Glomerular visceral epithelial cell (primary cell): Measurements from ENCODE around the gene FBXL15.

Experiments
- DNase-seq: peaks from one replicate; pipeline ENCODE4 v3.0.0-alpha.2; 2016; ENCODE audit errors: extremely low spot score

Gene FBXL15

GRCh38 chr10:102420714-102421506 is at the start of gene FBXL15:
Gene FBXL15, plus strand, starts transcription at chr10:102420836. Its CDS starts 294 bp downstream, at chr10:102421130.
- peak; percentile 97 for DNase-seq

GRCh38 chr10:102371295-102371694 is 49.3 kb upstream of the FBXL15 start:
- no peak for DNase-seq

GRCh38 chr10:102375250-102375649 is 45.4 kb upstream of the FBXL15 start:
- DNase-seq: no peak

- DNase-seq: no peak
Observed at GRCh38 chr10:102375867-102376266, 44.8 kb upstream of the FBXL15 start.

- no peak for DNase-seq
Observed at GRCh38 chr10:102376901-102377300, 43.7 kb upstream of the FBXL15 start.

- DNase-seq: no peak
Observed at GRCh38 chr10:102379383-102379782, 41.3 kb upstream of the FBXL15 start.

- DNase-seq: no peak
Observed at GRCh38 chr10:102381983-102382382, 38.7 kb upstream of the FBXL15 start.

- no peak for DNase-seq
Observed at GRCh38 chr10:102382871-102383270, 37.8 kb upstream of the FBXL15 start.

GRCh38 chr10:102384053-102384452 is 36.6 kb upstream of the FBXL15 start:
- DNase-seq: no peak

- DNase-seq: no peak
Observed at GRCh38 chr10:102384606-102385429, 35.8 kb upstream of the FBXL15 start.

GRCh38 chr10:102389894-102390293 is 30.7 kb upstream of the FBXL15 start:
- no peak for DNase-seq

GRCh38 chr10:102392306-102392705 is 28.3 kb upstream of the FBXL15 start:
- no peak for DNase-seq

- DNase-seq: no peak
Observed at GRCh38 chr10:102393411-102394078, 27.1 kb upstream of the FBXL15 start.

GRCh38 chr10:102394079-102394800 is 26.4 kb upstream of the FBXL15 start:
- peak; percentile 96 for DNase-seq

GRCh38 chr10:102394801-102395399 is 25.7 kb upstream of the FBXL15 start:
- DNase-seq: peak; percentile 48

- DNase-seq: peak; percentile 90
Observed at GRCh38 chr10:102395400-102396316, 25.0 kb upstream of the FBXL15 start, which contains the start of gene NFKB2. Gene NFKB2, plus strand, starts transcription at chr10:102395705. Its CDS starts 255 bp downstream, at chr10:102395960.

- DNase-seq: no peak
Observed at GRCh38 chr10:102396317-102396650, 24.4 kb upstream of the FBXL15 start.

- no peak for DNase-seq
Observed at GRCh38 chr10:102396730-102397151, 23.9 kb upstream of the FBXL15 start.

GRCh38 chr10:102397222-102398171 is 23.1 kb upstream of the FBXL15 start:
- no peak for DNase-seq
